Suppressor macrophage treated with lipopolysaccharide for 4 hours (primary cell): ENCODE data around the gene SMOC1.

Experiments used
- DNase-seq: peaks from one replicate; pipeline ENCODE4 v3.0.0-alpha.2; 2020

SMOC1 gene

GRCh38 chr14:70047598-70048312 is 168.5 kb downstream of the SMOC1 start:
- DNase-seq: no peak

DNA sequence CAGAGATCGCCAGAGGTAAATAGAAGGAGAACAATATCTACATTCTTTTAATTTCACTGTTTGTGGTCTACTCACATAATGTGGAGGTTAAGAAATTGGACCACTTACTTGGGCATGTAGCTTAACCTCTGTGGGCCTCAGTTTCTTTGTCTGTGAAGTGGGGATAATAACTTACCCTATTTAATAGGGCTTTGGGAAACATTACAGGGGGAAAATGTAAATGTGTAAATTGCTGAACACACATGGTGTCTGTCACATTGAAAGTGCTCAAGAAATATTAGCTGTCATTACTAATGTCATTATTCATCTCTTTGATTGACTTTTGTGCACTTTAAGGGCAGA is 169.1 kb downstream of the SMOC1 start:
- no peak for DNase-seq

GRCh38 chr14:70049605-70050004 is 170.4 kb downstream of the SMOC1 start:
- no peak for DNase-seq

GRCh38 chr14:70050136-70050535 is 170.9 kb downstream of the SMOC1 start:
- no peak for DNase-seq

DNA sequence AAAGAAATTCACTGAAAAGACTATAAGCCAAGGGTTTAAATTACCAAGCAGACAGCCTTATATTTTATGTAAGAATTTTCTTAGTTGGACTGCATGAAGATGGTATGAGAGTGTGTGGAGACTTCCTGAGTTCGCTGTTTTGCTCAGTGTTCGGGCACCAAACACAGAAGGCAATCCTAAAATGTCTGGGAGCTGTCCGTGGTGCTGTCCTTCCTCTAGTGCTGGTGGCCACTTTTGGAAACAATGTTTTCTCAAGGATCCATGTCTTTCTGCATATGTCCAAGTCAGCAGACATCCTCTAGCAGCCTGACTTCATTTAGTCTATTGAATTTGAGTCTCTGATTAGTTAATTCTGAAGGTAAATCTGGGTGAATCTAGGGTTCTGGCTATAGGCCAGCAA is 173.8 kb downstream of the SMOC1 start:
- DNase-seq: peak; percentile 15

GRCh38 chr14:70057519-70058136 is 178.4 kb downstream of the SMOC1 start:
- no peak for DNase-seq

GRCh38 chr14:70059545-70059944 is 180.3 kb downstream of the SMOC1 start:
- DNase-seq: no peak

DNA sequence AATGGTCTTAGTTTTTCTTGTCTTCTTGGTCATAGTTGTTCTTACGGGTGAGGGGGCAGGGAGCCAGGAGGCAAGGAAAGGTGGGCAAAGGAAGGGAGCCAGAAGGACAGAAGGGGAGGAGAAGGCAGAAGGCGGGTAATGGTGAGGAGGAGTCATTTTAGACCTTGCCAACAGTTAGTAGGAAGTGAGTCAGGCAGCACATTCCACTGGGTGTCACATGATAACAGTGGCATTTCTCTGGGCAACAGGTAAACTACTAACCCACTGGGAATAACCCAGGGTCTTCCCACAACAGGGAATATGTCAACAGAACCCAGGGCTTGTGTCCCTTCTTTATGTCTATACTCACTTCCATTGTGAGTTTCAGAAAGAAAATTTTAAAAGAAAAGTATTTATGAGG is 181.9 kb downstream of the SMOC1 start:
- no peak for DNase-seq

DNA sequence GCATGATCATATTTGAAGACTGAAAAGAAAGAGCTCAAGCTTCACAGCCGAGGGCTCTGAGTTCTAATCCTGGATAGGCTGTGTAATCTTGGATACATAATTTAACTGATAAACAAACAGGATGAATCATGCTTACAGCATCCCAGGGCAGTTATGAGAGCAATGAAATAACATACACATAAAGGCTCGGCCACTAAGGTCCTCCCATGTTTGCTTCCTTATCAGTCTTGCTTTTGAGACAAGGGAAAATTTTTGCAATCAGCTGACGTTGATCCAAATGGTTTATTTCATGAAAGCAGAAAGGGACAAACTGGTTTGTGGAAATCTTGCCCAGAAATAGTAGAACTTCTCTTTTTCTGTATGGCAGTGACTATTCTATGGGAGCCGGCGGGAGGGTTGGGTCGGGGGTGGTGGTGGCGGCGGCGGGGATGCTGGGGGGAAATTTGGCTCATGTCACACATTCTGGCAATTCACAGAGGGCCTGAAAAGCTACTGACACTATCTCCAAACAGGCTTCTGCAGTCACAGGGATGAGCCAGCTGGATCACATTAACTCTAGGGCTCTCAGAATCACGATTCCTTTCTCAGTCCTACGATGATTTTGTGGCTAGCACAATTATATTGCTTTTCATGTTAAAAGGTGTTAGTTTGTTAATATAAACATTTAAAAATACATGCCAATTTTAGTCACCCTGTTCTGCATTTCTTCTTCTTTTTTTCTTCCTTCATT is 185.1 kb downstream of the SMOC1 start:
- no peak for DNase-seq

DNA sequence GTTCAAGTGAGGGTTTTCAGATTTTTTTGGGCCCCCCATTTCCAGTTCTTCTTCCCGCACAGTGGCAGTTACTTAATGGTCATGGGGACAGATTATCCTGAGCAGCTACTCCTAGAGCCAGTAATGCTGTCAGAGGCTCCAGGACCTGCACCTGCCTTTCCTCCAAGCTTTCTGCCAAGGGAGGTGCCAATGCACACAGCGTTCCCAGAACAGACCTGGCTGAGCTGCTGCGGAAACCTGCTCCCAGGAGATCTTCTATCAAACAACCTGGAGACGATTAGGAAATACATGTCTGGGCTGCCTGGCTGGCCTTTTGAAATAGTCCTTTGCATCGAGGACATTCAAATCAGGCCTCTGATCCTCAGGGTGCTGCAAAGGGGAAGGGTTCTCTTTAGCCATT is 188.6 kb downstream of the SMOC1 start:
- no peak for DNase-seq

- DNase-seq: no peak
Measured at GRCh38 chr14:70069186-70069585, 190.0 kb downstream of the SMOC1 start.

DNA sequence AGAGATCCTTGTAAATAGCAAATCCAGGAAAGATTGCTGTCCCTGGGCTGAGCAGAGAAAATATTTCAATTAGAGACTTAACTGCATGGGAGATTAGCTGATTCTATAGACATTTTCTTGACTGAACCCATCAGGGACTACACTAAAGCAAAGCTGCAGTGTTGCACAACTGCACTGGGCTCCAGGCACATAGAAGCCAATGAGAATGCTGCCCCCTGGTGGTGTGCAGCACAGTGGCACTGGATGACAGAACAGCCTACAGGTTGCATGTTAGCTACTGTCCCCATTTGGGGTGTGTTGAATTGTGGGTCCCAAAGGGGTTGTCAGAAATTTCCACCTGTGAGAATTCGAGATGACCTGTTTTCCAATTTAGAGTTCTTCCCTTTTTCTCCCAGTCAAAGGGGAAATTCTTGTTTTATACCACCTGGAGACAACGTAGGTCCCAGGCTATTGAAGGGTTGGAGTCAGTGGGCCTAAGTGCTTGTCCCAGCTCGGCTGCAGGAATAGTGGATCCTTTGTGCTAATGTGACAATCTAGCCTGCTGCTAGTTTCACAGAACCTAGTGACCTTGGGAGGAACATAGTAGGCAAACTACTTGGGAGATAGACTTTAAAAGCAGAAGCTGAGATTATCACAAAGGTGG is 194.8 kb downstream of the SMOC1 start:
- peak; percentile 79 for DNase-seq

GRCh38 chr14:70077005-70077404 is 197.8 kb downstream of the SMOC1 start:
- DNase-seq: no peak

- DNase-seq: no peak
Measured at GRCh38 chr14:70077720-70078119, 198.5 kb downstream of the SMOC1 start.

DNA sequence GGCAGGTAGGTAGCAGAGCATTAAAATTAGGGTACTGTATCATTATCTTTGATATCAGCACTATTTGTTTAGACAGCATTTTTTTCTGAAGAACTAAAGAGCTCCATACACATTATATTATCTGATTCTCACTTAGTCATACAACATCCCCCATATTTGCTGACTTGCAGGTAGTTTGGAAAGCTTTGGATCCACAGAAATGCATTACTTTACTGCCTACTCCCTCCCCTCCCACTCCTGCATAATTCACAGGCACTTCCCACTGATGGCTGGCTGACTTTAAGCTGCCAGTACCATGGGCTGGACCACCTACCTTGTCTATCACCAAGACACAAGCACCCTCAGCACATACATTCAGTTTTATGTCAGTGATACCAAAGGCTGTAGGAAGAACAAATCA is 199.1 kb downstream of the SMOC1 start:
- DNase-seq: no peak

GRCh38 chr14:70080076-70080475 is 200.9 kb downstream of the SMOC1 start:
- DNase-seq: no peak
